Activated naive CD4-positive, alpha-beta T cell treated with anti-CD3 and anti-CD28 coated beads for 36 hours (primary cell): ENCODE data around the gene SPTB. TPM values are rescaled to one million over a fixed set of nuclear protein-coding genes. Genes with fewer than 3 reads are reported as not detected.
"Not testable (repeated sequence)": the region's sequence is repeated elsewhere in the genome, so short reads cannot be mapped to it uniquely, and the experiment has no call there.

ENCODE experiments used
- CTCF ChIA-PET: fragments of 350-600 bp; sonication (Branson Sonifier 250); formaldehyde crosslinking; loops from one replicate; lab custom pipeline; 2021; ENCODE audit warnings: antibody characterized with exemption; lab: Charles Lee
- DNase-seq: peaks from one replicate; pipeline ENCODE4 v3.0.0-alpha.2; 2020
- H3K27ac Mint-ChIP-seq: one replicate; pipeline ENCODE4 v1.8.0; 2021; ENCODE audit warnings: mild to moderate bottlenecking, mixed read lengths
- H3K27me3 Mint-ChIP-seq: one replicate; pipeline ENCODE4 v1.8.0; 2021; ENCODE audit warnings: low read depth, mixed read lengths
- H3K36me3 Mint-ChIP-seq: one replicate; pipeline ENCODE4 v1.8.0; 2021; ENCODE audit warnings: low read depth, mixed read lengths
- H3K4me1 Mint-ChIP-seq: one replicate; pipeline ENCODE4 v1.8.0; 2021; ENCODE audit warnings: low read depth, mixed read lengths
- H3K4me3 Mint-ChIP-seq: one replicate; pipeline ENCODE4 v1.8.0; 2021; ENCODE audit warnings: mild to moderate bottlenecking, moderate library complexity, mixed read lengths
- H3K9me3 Mint-ChIP-seq: one replicate; pipeline ENCODE4 v1.8.0; 2021; ENCODE audit warnings: mixed read lengths
- intact Hi-C: fragments of 100-400 bp; cut with micrococcal nuclease; formaldehyde crosslinking; loops from one replicate; pipeline ENCODE4 v1.15.1; 2023
- total RNA-seq, 2 experiments: library from RNA; stranded (reverse); gene quantifications; one replicate each; pipeline ENCODE4 v1.2.3, GENCODE V29; 2021

SPTB gene
- total RNA-seq, 2 experiments from 2014 or later: 0.42 to 0.55 TPM

GRCh38 chr14:64915029-64915424 is 35.3 kb upstream of the SPTB start:
- intact Hi-C loops: loop anchor here (2.0 kb wide), 2 partner anchors 34 to 410 kb away; partner anchors contain the start of gene ZBTB1

GRCh38 chr14:64914237-64915028 is 34.7 kb upstream of the SPTB start, which contains the start of gene CHURC1:
Gene CHURC1 (plus strand): TSS chr14:64914455. CDS start chr14:64914496, 41 bp downstream.
- H3K27ac Mint-ChIP-seq: peak within 1 kb of the TSS; percentile 88
- CTCF ChIA-PET: interaction anchor here (1.4 to 2.3 kb wide), 3 partner anchors 10 to 22 kb away, joined by 4 to 12 read pairs (median 12); no protein-coding TSS in a partner anchor
- no peaks in the 10 kb centered on the region for H3K9me3 Mint-ChIP-seq
- peak within 1 kb of the TSS; percentile 78 for H3K4me3 Mint-ChIP-seq
- H3K4me1 Mint-ChIP-seq: peaks cover 51% of the 10 kb centered on the region
- intact Hi-C loops: loop anchor here (1.0 to 5.0 kb wide), 6 partner anchors 14 to 410 kb away; partner anchors contain the start of genes MAX, RAB15 and ZBTB1
- peaks cover 26% of the 10 kb centered on the region for H3K36me3 Mint-ChIP-seq
- H3K27me3 Mint-ChIP-seq: no peaks in the 10 kb centered on the region
- peak; percentile 98 for DNase-seq

More at GRCh38 chr14:64915029-64915424, 35.3 kb upstream of the SPTB start:
- H3K4me3 Mint-ChIP-seq: peak overlapping the region; percentile 78
- H3K36me3 Mint-ChIP-seq: peaks cover 28% of the 10 kb centered on the region
- no peak for DNase-seq
- H3K4me1 Mint-ChIP-seq: peaks cover 54% of the 10 kb centered on the region
- peak overlapping the region; percentile 88 for H3K27ac Mint-ChIP-seq
- no peaks in the 10 kb centered on the region for H3K9me3 Mint-ChIP-seq
- no peaks in the 10 kb centered on the region for H3K27me3 Mint-ChIP-seq
- CTCF ChIA-PET: interaction anchor here (1.4 to 2.3 kb wide), 3 partner anchors 9 to 22 kb away, joined by 4 to 12 read pairs (median 12); no protein-coding TSS in a partner anchor

GRCh38 chr14:64913477-64913876 is 33.8 kb upstream of the SPTB start:
- CTCF ChIA-PET: interaction anchor here (2.3 kb wide), 1 partner anchor 11 kb away, joined by 12 read pairs; no protein-coding TSS in a partner anchor

GRCh38 chr14:64912261-64912660 is 32.6 kb upstream of the SPTB start:
- Mint-ChIP-seq H3K4me1 (peaks cover 32% of the 10 kb centered on the region), H3K27me3 (no peaks in the 10 kb centered on the region), H3K27ac (no peak overlapping the region), H3K36me3 (peaks cover 15% of the 10 kb centered on the region), H3K9me3 (no peaks in the 10 kb centered on the region), H3K4me3 (no peak overlapping the region)
- no peak for DNase-seq
- intact Hi-C loops: loop anchor here (5.0 kb wide), 1 partner anchor 190 kb away; the partner anchor contains the start of gene MAX
- CTCF ChIA-PET: interaction anchor here (1.0 to 2.3 kb wide), 3 partner anchors 8 to 89 kb away, joined by 3 to 14 read pairs (median 4); no protein-coding TSS in a partner anchor

More at GRCh38 chr14:64913477-64913876, 33.8 kb upstream of the SPTB start:
- intact Hi-C loops: loop anchor here (5.0 kb wide), 1 partner anchor 189 kb away; the partner anchor contains the start of gene MAX
- H3K27me3 Mint-ChIP-seq, H3K9me3 Mint-ChIP-seq, DNase-seq: not testable (repeated sequence)
- H3K4me1 Mint-ChIP-seq: peaks cover 44% of the 10 kb centered on the region
- peak overlapping the region; percentile 78 for H3K4me3 Mint-ChIP-seq
- peak overlapping the region; percentile 88 for H3K27ac Mint-ChIP-seq
- peaks cover 23% of the 10 kb centered on the region for H3K36me3 Mint-ChIP-seq

- DNase-seq: no peak
- Mint-ChIP-seq H3K9me3 (no peaks in the 10 kb centered on the region), H3K4me1 (peaks cover 20% of the 10 kb centered on the region), H3K4me3 (no peak overlapping the region), H3K27ac (no peak overlapping the region), H3K27me3 (no peaks in the 10 kb centered on the region), H3K36me3 (peaks cover 10% of the 10 kb centered on the region)
- CTCF ChIA-PET: interaction anchor here (0.6 to 2.3 kb wide), 14 partner anchors 14 to 506 kb away, joined by 3 to 14 read pairs (median 4); no protein-coding TSS in a partner anchor
- intact Hi-C loops: loop anchor here (5.0 kb wide), 1 partner anchor 191 kb away; the partner anchor contains the start of gene MAX
These were observed 31.3 kb upstream of the SPTB start for GRCh38 chr14:64910847-64911495.

- Mint-ChIP-seq H3K4me1 (peaks cover 3% of the 10 kb centered on the region), H3K36me3 (no peaks in the 10 kb centered on the region), H3K27ac (no peak overlapping the region), H3K9me3 (no peaks in the 10 kb centered on the region), H3K4me3 (no peak overlapping the region), H3K27me3 (no peaks in the 10 kb centered on the region)
- CTCF ChIA-PET: interaction anchor here (0.7 to 0.8 kb wide), 2 partner anchors 28 to 75 kb away, joined by 3 to 4 read pairs; no protein-coding TSS in a partner anchor
- DNase-seq: no peak
- intact Hi-C loops: no loop called here
These were observed 26.3 kb upstream of the SPTB start for GRCh38 chr14:64906022-64906421.

- intact Hi-C loops: no loop called here
- CTCF ChIA-PET: interaction anchor here (2.0 kb wide), 1 partner anchor 8 kb away, joined by 20 read pairs; no protein-coding TSS in a partner anchor
- no peaks in the 10 kb centered on the region for H3K27me3 Mint-ChIP-seq
- no peak overlapping the region for H3K4me3 Mint-ChIP-seq
- no peaks in the 10 kb centered on the region for H3K4me1 Mint-ChIP-seq
- no peak for DNase-seq
- no peaks in the 10 kb centered on the region for H3K36me3 Mint-ChIP-seq
- H3K27ac Mint-ChIP-seq: no peak overlapping the region
- H3K9me3 Mint-ChIP-seq: no peaks in the 10 kb centered on the region
These were observed 20.3 kb upstream of the SPTB start for GRCh38 chr14:64899958-64900357.

GRCh38 chr14:64891839-64892375 is 12.2 kb upstream of the SPTB start:
- no peaks in the 10 kb centered on the region for H3K9me3 Mint-ChIP-seq
- no peak overlapping the region for H3K4me3 Mint-ChIP-seq
- CTCF ChIA-PET: interaction anchor here (0.6 to 6.2 kb wide), 53 partner anchors 9 to 730 kb away, joined by 3 to 153 read pairs (median 4); partner anchors contain the start of genes FNTB and SPTB
- H3K27me3 Mint-ChIP-seq: no peaks in the 10 kb centered on the region
- no peaks in the 10 kb centered on the region for H3K36me3 Mint-ChIP-seq
- DNase-seq: peak; percentile 49
- H3K27ac Mint-ChIP-seq: no peak overlapping the region
- intact Hi-C loops: loop anchor here (5.0 kb wide), 5 partner anchors 70 to 220 kb away; no protein-coding TSS in a partner anchor
- no peaks in the 10 kb centered on the region for H3K4me1 Mint-ChIP-seq

- no peak for DNase-seq
- H3K36me3 Mint-ChIP-seq: no peaks in the 10 kb centered on the region
- CTCF ChIA-PET: interaction anchor here (0.6 to 6.2 kb wide), 53 partner anchors 9 to 1304 kb away, joined by 3 to 153 read pairs (median 4); partner anchors contain the start of genes FNTB and SPTB
- peaks cover 2% of the 10 kb centered on the region for H3K27me3 Mint-ChIP-seq
- H3K4me1 Mint-ChIP-seq: no peaks in the 10 kb centered on the region
- no peak overlapping the region for H3K27ac Mint-ChIP-seq
- H3K4me3 Mint-ChIP-seq: no peak overlapping the region
- H3K9me3 Mint-ChIP-seq: no peaks in the 10 kb centered on the region
- intact Hi-C loops: loop anchor here (5.0 kb wide), 5 partner anchors 69 to 219 kb away; no protein-coding TSS in a partner anchor
These were observed 11.6 kb upstream of the SPTB start for GRCh38 chr14:64891173-64891838.

GRCh38 chr14:64889352-64889751 is 9.6 kb upstream of the SPTB start:
- intact Hi-C loops: no loop called here
- DNase-seq: no peak
- Mint-ChIP-seq H3K27ac (no peak overlapping the region), H3K4me1 (no peaks in the 10 kb centered on the region), H3K9me3 (no peaks in the 10 kb centered on the region), H3K27me3 (peaks cover 2% of the 10 kb centered on the region), H3K4me3 (no peak overlapping the region), H3K36me3 (no peaks in the 10 kb centered on the region)
- CTCF ChIA-PET: interaction anchor here (2.4 to 6.2 kb wide), 3 partner anchors 8 to 67 kb away, joined by 10 to 153 read pairs (median 46); partner anchors contain the start of gene SPTB

- intact Hi-C loops: no loop called here
- CTCF ChIA-PET: no interaction called here
- Mint-ChIP-seq H3K27ac (no peak overlapping the region), H3K27me3 (peaks cover 11% of the 10 kb centered on the region), H3K36me3 (no peaks in the 10 kb centered on the region), H3K4me3 (no peak overlapping the region), H3K4me1 (peaks cover under 1% of the 10 kb centered on the region), H3K9me3 (no peaks in the 10 kb centered on the region)
- DNase-seq: no peak
These were observed 5.9 kb upstream of the SPTB start for GRCh38 chr14:64885559-64885958.
